ENCODE results near the gene HDAC10.

Gene HDAC10

GRCh38 chr22:50282361-50283155 lies 31.5 kb upstream of the HDAC10 start:
- no peaks in the 10 kb centered on the region for H3K9me3 ChIP-seq (ENCODE audit: control insufficient read depth, low read length)
- H3K9ac ChIP-seq (ENCODE audit: low read length) = no peak overlapping the region
- H3K4me3 ChIP-seq (ENCODE audit: low read length) = no peak overlapping the region
- no peaks in the 10 kb centered on the region for H3K27me3 ChIP-seq (replicated peaks; ENCODE audit: control insufficient read depth, insufficient read depth, low read length)
- no peaks in the 10 kb centered on the region for H3K4me1 ChIP-seq (ENCODE audit: control insufficient read depth, insufficient read depth, low read length)
- DNase-seq (ENCODE audit: low read depth) = peak; percentile 53
- H3K36me3 ChIP-seq (ENCODE audit: control insufficient read depth, insufficient read depth, low read length, severe bottlenecking) = peaks cover 76% of the 10 kb centered on the region

DNA sequence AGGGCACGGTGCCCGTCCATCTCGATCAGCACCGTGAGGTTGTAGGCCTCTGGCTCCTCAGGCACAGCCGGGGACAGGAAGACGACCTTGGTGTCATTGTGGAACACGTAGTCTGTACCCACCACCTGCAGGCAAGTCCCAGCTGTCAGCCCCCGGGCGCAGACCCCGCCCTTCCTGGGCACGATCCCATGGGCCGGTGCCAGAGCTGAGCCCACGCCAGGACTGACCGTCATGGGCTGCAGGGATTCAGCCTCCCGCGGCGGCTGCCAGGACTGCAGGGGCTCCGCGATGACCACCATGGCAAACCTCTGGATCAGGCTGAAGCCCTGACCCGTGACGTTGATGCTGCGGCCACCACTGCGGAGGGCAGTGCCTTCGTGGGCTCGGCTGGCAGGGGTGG lies 30.9 kb upstream of the HDAC10 start:
- no peak for DNase-seq (ENCODE audit: low read depth)
- no peaks in the 10 kb centered on the region for H3K9me3 ChIP-seq (ENCODE audit: control insufficient read depth, low read length)

DNA sequence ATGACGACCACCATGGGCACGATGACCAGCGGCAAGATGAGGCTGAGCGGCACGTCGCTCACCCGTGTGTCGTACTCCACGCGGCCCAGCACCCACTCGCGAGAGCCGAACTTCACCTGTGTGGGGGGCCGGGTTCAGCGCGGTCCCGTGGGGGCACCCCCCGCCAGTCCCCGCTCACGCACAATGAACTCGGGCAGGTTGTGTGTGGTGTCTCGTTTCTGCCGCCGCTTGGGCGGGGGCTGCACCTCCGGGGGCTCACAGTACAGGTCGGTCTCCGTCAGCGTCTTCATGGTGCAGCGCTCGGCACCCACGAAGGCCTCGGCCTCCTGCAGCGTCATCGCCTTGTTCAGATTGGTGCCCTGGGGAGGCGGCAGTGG lies 30.3 kb upstream of the HDAC10 start:
- no peaks in the 10 kb centered on the region for H3K9me3 ChIP-seq (ENCODE audit: control insufficient read depth, low read length)
- no peak for DNase-seq (ENCODE audit: low read depth)
- H3K4me1 ChIP-seq (ENCODE audit: control insufficient read depth, insufficient read depth, low read length) = no peaks in the 10 kb centered on the region
- H3K9ac ChIP-seq (ENCODE audit: low read length) = no peak overlapping the region
- H3K27me3 ChIP-seq (replicated peaks; ENCODE audit: control insufficient read depth, insufficient read depth, low read length) = no peaks in the 10 kb centered on the region
- H3K4me3 ChIP-seq (ENCODE audit: low read length) = no peak overlapping the region
- peaks cover 79% of the 10 kb centered on the region for H3K36me3 ChIP-seq (ENCODE audit: control insufficient read depth, insufficient read depth, low read length, severe bottlenecking)

More for the DNA sequence above, 30.9 kb upstream of the HDAC10 start:
- no peaks in the 10 kb centered on the region for H3K4me1 ChIP-seq (ENCODE audit: control insufficient read depth, insufficient read depth, low read length)
- no peak overlapping the region for H3K9ac ChIP-seq (ENCODE audit: low read length)
- H3K4me3 ChIP-seq (ENCODE audit: low read length) = no peak overlapping the region
- H3K27me3 ChIP-seq (replicated peaks; ENCODE audit: control insufficient read depth, insufficient read depth, low read length) = no peaks in the 10 kb centered on the region
- peaks cover 78% of the 10 kb centered on the region for H3K36me3 ChIP-seq (ENCODE audit: control insufficient read depth, insufficient read depth, low read length, severe bottlenecking)

DNA sequence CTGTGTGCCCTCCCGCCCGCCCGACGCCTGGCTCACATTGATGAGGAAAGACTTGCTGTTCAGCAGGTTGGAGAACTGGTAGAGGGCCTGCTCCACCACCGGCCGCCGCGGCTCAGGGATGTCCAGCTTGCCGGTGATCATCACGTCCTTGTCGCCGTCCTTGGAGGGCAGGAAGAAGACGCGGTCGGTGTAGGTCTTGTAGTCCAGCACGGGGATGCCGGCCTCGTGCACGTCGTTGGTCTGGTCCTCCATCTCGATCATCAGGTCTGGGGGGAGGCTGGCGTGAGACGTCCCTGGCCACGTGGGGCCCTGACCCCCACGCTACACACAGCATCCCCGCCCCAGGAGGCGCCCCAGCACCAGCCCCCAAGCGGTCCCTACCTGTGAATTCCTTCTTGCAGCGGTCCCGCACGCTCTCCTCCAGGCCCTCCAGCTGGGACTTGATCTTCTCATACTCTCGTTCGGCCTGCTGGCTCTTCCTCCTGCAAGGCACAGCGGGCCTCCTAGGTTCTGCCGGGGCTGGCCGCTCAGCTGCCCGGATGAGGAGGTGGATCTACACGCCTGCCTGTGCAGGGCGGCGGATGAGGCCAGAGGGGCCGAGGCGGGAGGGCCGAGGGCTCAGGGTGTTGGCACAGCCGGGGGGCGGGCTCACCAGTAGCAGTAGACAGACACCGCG lies 29.8 kb upstream of the HDAC10 start:
- no peaks in the 10 kb centered on the region for H3K4me1 ChIP-seq (ENCODE audit: control insufficient read depth, insufficient read depth, low read length)
- no peak for DNase-seq (ENCODE audit: low read depth)
- H3K27me3 ChIP-seq (replicated peaks; ENCODE audit: control insufficient read depth, insufficient read depth, low read length) = no peaks in the 10 kb centered on the region
- H3K9ac ChIP-seq (ENCODE audit: low read length) = no peak overlapping the region
- peaks cover 76% of the 10 kb centered on the region for H3K36me3 ChIP-seq (ENCODE audit: control insufficient read depth, insufficient read depth, low read length, severe bottlenecking)
- H3K9me3 ChIP-seq (ENCODE audit: control insufficient read depth, low read length) = no peaks in the 10 kb centered on the region
- no peak overlapping the region for H3K4me3 ChIP-seq (ENCODE audit: low read length)

DNA sequence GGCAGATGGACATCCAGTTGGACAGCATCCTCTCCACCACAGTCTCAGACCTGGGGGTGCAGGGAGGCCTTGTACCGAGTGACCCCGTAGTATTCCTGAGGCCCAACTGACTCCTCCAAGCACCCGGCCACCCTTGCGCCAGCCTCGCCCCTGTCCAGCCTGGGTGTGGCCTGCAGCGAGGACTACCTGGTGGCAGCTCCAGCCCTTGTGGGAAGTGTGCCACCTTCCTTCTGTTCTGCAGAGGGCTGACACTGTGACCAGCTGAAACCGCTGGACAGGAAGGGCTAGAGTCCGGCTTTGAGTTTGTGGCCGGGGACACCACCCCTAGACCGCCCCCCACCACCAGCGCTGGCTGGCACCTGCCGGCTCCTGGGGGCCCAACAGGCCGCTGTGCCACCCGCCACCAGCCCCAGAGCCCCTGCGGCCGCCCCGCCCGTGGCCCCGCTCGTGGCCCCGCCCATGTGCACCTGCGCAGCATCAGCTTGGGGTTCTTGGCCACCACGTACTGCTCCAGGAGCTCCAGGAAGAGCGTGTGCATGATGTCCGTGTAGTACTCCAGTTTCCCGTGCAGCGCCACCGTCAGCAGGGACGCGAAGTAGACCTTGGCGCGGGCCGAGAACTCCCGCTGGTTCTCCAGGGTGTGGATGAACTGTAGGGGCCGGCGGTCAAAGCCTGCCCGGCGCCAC lies 29.1 kb upstream of the HDAC10 start:
- no peaks in the 10 kb centered on the region for H3K9me3 ChIP-seq (ENCODE audit: control insufficient read depth, low read length)
- no peaks in the 10 kb centered on the region for H3K4me1 ChIP-seq (ENCODE audit: control insufficient read depth, insufficient read depth, low read length)
- H3K27me3 ChIP-seq (replicated peaks; ENCODE audit: control insufficient read depth, insufficient read depth, low read length) = no peaks in the 10 kb centered on the region
- no peak for DNase-seq (ENCODE audit: low read depth)
- H3K36me3 ChIP-seq (ENCODE audit: control insufficient read depth, insufficient read depth, low read length, severe bottlenecking) = peaks cover 80% of the 10 kb centered on the region
- H3K9ac ChIP-seq (ENCODE audit: low read length) = no peak overlapping the region
- no peak overlapping the region for H3K4me3 ChIP-seq (ENCODE audit: low read length)

DNA sequence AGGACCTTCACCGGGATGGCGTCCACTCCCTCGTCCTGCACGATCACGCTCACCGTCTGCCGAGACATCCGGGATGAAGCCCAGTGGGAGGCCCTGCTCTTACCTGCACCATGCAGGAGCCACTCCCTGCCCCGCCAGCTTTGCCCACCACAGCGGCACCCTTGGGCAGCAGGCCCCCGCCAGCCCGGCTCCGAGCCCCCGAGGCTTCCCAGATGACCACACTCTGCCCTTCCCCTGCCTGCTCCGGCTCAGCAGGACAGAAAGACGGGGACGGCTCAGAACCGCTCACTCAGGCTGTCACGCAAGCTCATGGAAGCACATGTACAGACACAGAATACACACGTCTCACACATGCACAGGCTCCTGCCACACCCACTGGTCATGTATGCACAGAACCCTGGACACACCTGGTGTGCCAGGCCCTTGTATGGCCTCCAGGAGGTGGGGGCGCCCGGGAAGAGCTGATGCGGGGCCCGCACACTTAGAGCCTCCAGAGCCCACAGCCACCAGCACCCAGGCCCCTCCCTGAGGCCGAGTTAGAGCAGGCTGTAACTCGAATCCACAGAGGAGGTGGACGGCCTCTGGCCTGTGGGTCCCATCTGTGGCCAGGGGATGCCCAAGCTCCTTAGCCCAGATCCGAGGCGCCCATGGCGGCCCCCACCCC lies 28.0 kb upstream of the HDAC10 start:
- H3K4me1 ChIP-seq (ENCODE audit: control insufficient read depth, insufficient read depth, low read length) = no peaks in the 10 kb centered on the region
- no peaks in the 10 kb centered on the region for H3K27me3 ChIP-seq (replicated peaks; ENCODE audit: control insufficient read depth, insufficient read depth, low read length)
- peaks cover 82% of the 10 kb centered on the region for H3K36me3 ChIP-seq (ENCODE audit: control insufficient read depth, insufficient read depth, low read length, severe bottlenecking)

GRCh38 chr22:50278461-50278860 lies 27.4 kb upstream of the HDAC10 start:
- Histone ChIP-seq H3K4me1 (ENCODE audit: control insufficient read depth, insufficient read depth, low read length) (no peaks in the 10 kb centered on the region), H3K36me3 (ENCODE audit: control insufficient read depth, insufficient read depth, low read length, severe bottlenecking) (peaks cover 82% of the 10 kb centered on the region), H3K4me3 (ENCODE audit: low read length) (no peak overlapping the region), H3K27me3 (replicated peaks; ENCODE audit: control insufficient read depth, insufficient read depth, low read length) (no peaks in the 10 kb centered on the region), H3K9ac (ENCODE audit: low read length) (no peak overlapping the region), H3K9me3 (ENCODE audit: control insufficient read depth, low read length) (no peaks in the 10 kb centered on the region)
- no peak for DNase-seq (ENCODE audit: low read depth)

More for the DNA sequence above, 28.0 kb upstream of the HDAC10 start:
- Histone ChIP-seq H3K9ac (ENCODE audit: low read length) (no peak overlapping the region), H3K9me3 (ENCODE audit: control insufficient read depth, low read length) (no peaks in the 10 kb centered on the region), H3K4me3 (ENCODE audit: low read length) (no peak overlapping the region)
- DNase-seq (ENCODE audit: low read depth) = no peak

- Histone ChIP-seq H3K9ac (ENCODE audit: low read length) (no peak overlapping the region), H3K27me3 (replicated peaks; ENCODE audit: control insufficient read depth, insufficient read depth, low read length) (no peaks in the 10 kb centered on the region), H3K4me1 (ENCODE audit: control insufficient read depth, insufficient read depth, low read length) (no peaks in the 10 kb centered on the region), H3K4me3 (ENCODE audit: low read length) (no peak overlapping the region), H3K9me3 (ENCODE audit: control insufficient read depth, low read length) (no peaks in the 10 kb centered on the region), H3K36me3 (ENCODE audit: control insufficient read depth, insufficient read depth, low read length, severe bottlenecking) (peaks cover 76% of the 10 kb centered on the region)
- no peak for DNase-seq (ENCODE audit: low read depth)
Observed at GRCh38 chr22:50277761-50278160, 26.7 kb upstream of the HDAC10 start.

- Histone ChIP-seq H3K4me3 (ENCODE audit: low read length) (no peak overlapping the region), H3K27me3 (replicated peaks; ENCODE audit: control insufficient read depth, insufficient read depth, low read length) (no peaks in the 10 kb centered on the region), H3K9ac (ENCODE audit: low read length) (no peak overlapping the region), H3K36me3 (ENCODE audit: control insufficient read depth, insufficient read depth, low read length, severe bottlenecking) (peaks cover 62% of the 10 kb centered on the region), H3K9me3 (ENCODE audit: control insufficient read depth, low read length) (no peaks in the 10 kb centered on the region), H3K4me1 (ENCODE audit: control insufficient read depth, insufficient read depth, low read length) (peaks cover 4% of the 10 kb centered on the region)
- peak; percentile 49 for DNase-seq (ENCODE audit: low read depth)
Observed at GRCh38 chr22:50276143-50276542, 25.1 kb upstream of the HDAC10 start.

GRCh38 chr22:50275181-50276055 lies 24.4 kb upstream of the HDAC10 start:
- Histone ChIP-seq H3K27me3 (replicated peaks; ENCODE audit: control insufficient read depth, insufficient read depth, low read length) (no peaks in the 10 kb centered on the region), H3K9ac (ENCODE audit: low read length) (no peak overlapping the region), H3K9me3 (ENCODE audit: control insufficient read depth, low read length) (no peaks in the 10 kb centered on the region), H3K4me3 (ENCODE audit: low read length) (no peak overlapping the region), H3K36me3 (ENCODE audit: control insufficient read depth, insufficient read depth, low read length, severe bottlenecking) (peaks cover 56% of the 10 kb centered on the region), H3K4me1 (ENCODE audit: control insufficient read depth, insufficient read depth, low read length) (peaks cover 11% of the 10 kb centered on the region)
- DNase-seq (ENCODE audit: low read depth) = no peak

Data from adipocyte (in vitro differentiated cells).